Fibroblast of the aortic adventitia (primary cell): Measurements from ENCODE around the gene KCNIP2. TPM values are rescaled to one million over a fixed set of nuclear protein-coding genes. Genes with fewer than 3 reads are reported as not detected.

Experiments used
- DNase-seq: peaks from one replicate; pipeline ENCODE4 v3.0.0-alpha.2; 2010; ENCODE audit warnings: low read depth
- H3K4me3 ChIP-seq: 2 replicates; pipeline ENCODE4 v1.5.1; 2011; ENCODE audit warnings: low read depth, mild to moderate bottlenecking, control low read depth, low read length, moderate library complexity
- CTCF ChIP-seq: IDR thresholded peaks from 2 replicates; pipeline ENCODE4 v1.5.1; 2011; ENCODE audit warnings: mild to moderate bottlenecking, low read length, control low read depth, inconsistent platforms; ENCODE audit not compliant: insufficient read depth
- total RNA-seq: library from RNA; depleted of rRNA; stranded (reverse); fragments of >200 nt; gene quantifications from 2 replicates; pipeline ENCODE4 v1.2.3, GENCODE V29; 2012; ENCODE audit warnings: low replicate concordance

The KCNIP2 gene
- total RNA-seq, 1 donor = 1.2 TPM

GRCh38 chr10:101780187-101780817 lies 63.3 kb downstream of the KCNIP2 start:
- peak overlapping the region; percentile 22 for H3K4me3 ChIP-seq
- TF ChIP-seq CTCF = no peak
- DNase-seq = no peak

GRCh38 chr10:101779544-101780186 lies 63.9 kb downstream of the KCNIP2 start:
- DNase-seq = peak; percentile 56
- peak overlapping the region; percentile 25 for H3K4me3 ChIP-seq
- peak; percentile 83 for TF ChIP-seq CTCF

GRCh38 chr10:101778781-101779543 lies 64.6 kb downstream of the KCNIP2 start:
- DNase-seq = peak; percentile 15
- peak overlapping the region; percentile 9 for H3K4me3 ChIP-seq

GRCh38 chr10:101778151-101778780 lies 65.3 kb downstream of the KCNIP2 start:
- TF ChIP-seq CTCF = no peak
- no peak for DNase-seq
- no peak overlapping the region for H3K4me3 ChIP-seq

More at GRCh38 chr10:101778781-101779543, 64.6 kb downstream of the KCNIP2 start:
- TF ChIP-seq CTCF = no peak

- H3K4me3 ChIP-seq = no peak overlapping the region
- no peak for DNase-seq
- no peak for TF ChIP-seq CTCF
These were observed 65.9 kb downstream of the KCNIP2 start for GRCh38 chr10:101777619-101778145.

GRCh38 chr10:101776161-101776817 lies 67.3 kb downstream of the KCNIP2 start:
- TF ChIP-seq CTCF = no peak
- no peak overlapping the region for H3K4me3 ChIP-seq
- no peak for DNase-seq
